Upper lobe of left lung (tissue), 4 donors: ENCODE results near the gene SCP2.

Source experiments
- POLR2A ChIP-seq, 4 donors: fragments of 450-650 bp; IDR thresholded peaks; one replicate each; pipeline ENCODE4 v1.5.1; 2016 to 2017; ENCODE audit warnings: antibody characterized with exemption in 4 of 4, mild to moderate bottlenecking in 2 of 4
- TF ChIP-seq, protein P1 (sequence below), 6 experiments: fragments of 450-650 bp in 4 of 6; fragments of 200-600 bp in 2 of 6; sonication (generic) in 2 of 6; IDR thresholded peaks; one replicate each; pipeline ENCODE4 v1.5.1; 2016 to 2019; ENCODE audit warnings: antibody characterized with exemption in 6 of 6

DNA sequence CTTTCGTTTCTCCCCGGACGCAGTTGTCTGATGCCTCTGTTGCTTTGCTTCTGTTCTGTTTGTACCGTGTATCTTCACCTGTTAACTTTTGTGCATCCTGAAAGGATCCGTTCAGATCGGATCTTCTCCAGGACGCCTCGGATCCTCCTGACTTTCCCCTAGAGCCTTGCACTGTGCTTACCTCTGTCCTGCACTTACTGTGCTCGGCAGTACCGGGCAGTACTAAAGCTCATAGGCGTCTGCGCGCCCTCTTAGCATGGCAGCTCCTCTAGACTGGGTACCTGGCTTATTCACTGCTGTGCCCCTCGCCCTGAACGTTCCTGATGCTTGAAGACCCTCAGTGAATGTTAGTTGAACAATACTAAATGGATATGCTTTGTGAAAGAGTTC, 934 bp downstream of the SCP2 start:
- TF ChIP-seq, protein P1, sequence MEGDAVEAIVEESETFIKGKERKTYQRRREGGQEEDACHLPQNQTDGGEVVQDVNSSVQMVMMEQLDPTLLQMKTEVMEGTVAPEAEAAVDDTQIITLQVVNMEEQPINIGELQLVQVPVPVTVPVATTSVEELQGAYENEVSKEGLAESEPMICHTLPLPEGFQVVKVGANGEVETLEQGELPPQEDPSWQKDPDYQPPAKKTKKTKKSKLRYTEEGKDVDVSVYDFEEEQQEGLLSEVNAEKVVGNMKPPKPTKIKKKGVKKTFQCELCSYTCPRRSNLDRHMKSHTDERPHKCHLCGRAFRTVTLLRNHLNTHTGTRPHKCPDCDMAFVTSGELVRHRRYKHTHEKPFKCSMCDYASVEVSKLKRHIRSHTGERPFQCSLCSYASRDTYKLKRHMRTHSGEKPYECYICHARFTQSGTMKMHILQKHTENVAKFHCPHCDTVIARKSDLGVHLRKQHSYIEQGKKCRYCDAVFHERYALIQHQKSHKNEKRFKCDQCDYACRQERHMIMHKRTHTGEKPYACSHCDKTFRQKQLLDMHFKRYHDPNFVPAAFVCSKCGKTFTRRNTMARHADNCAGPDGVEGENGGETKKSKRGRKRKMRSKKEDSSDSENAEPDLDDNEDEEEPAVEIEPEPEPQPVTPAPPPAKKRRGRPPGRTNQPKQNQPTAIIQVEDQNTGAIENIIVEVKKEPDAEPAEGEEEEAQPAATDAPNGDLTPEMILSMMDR (IDR thresholded peaks at IDR 0.05) = no peak
- TF ChIP-seq POLR2A (IDR thresholded peaks at IDR 0.05) = no peak
